ENCODE data around the gene CWF19L2. TPM values are rescaled to one million over a fixed set of nuclear protein-coding genes. Genes with fewer than 3 reads are reported as not detected.
A peak's percentile ranks its signal among the peaks of the same experiment; 100 is the strongest.

Gene CWF19L2
- total RNA-seq, 1 experiment from 2014 or later, result 8.6 TPM

DNA sequence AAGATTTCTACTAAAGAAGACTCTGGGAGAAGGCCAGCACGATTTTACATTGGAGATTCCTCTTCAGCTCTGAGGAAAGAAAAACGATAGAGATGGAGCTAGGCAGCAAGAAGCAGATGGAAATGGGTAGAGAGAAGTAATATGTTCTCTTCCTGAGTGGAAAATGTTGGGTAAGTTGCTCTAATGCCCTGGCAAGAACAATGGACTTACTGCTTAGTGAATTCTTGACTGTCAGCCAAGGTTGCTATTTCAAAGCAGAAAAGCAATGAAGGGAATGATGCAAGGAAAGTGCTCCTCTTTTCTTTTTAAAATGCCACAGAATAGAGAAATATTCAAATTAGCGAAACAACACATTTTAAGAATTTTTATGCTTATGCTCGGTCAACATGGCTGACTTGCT is 38.4 kb upstream of the CWF19L2 start:
- POLR2A ChIA-PET (ENCODE audit: unreplicated experiment), result no interaction called here
- H3F3A ChIP-seq (ENCODE audit: low read length, unreplicated experiment), result no peaks in the 10 kb centered on the region
- no peak overlapping the region for H3K4me2 ChIP-seq (ENCODE audit: low read length)
- no peaks in the 10 kb centered on the region for H4K20me1 ChIP-seq (ENCODE audit: low read length)
- intact Hi-C loops (cut with micrococcal nuclease), result no loop called here
- no TSS peak for BruUV-seq (replicated peaks)
- no peak overlapping the region for H3K9ac ChIP-seq (ENCODE audit: low read length)
- TF ChIP-seq CTCF (conservative IDR thresholded peaks at IDR 0.05; ENCODE audit: low read depth, low read length), result no peak
- TF ChIP-seq EZH2 (IDR thresholded peaks at IDR 0.05; ENCODE audit: low read length, unreplicated experiment), result no peak
- no peak for TF ChIP-seq EZH2phosphoT487 (IDR thresholded peaks at IDR 0.05; ENCODE audit: borderline replicate concordance, low read length)
- no peaks in the 10 kb centered on the region for H3K9me2 ChIP-seq (replicated peaks; ENCODE audit: low read length)
- H3K9me3 ChIP-seq (ENCODE audit: low read length), result no peaks in the 10 kb centered on the region
- no peaks in the 10 kb centered on the region for H3K36me3 ChIP-seq (ENCODE audit: low read depth, low read length)
- H3K4me1 ChIP-seq (ENCODE audit: insufficient read depth, low read length), result peaks cover 17% of the 10 kb centered on the region
- DNase-seq (peak; percentile 10), ATAC-seq (no peak)
- no peak overlapping the region for H2AFZ ChIP-seq (ENCODE audit: low read length)
- no peaks in the 10 kb centered on the region for H3K79me2 ChIP-seq (ENCODE audit: low read length)
- CTCF ChIA-PET, result no interaction called here
- H3K27ac ChIP-seq (ENCODE audit: low read length), result no peak overlapping the region
- no peak overlapping the region for H3K4me3 ChIP-seq (ENCODE audit: low read length)
- H3K27me3 ChIP-seq (ENCODE audit: low read length), result no peaks in the 10 kb centered on the region

GRCh38 chr11:107494055-107494454 is 36.4 kb upstream of the CWF19L2 start:
- no peak overlapping the region for H3K4me2 ChIP-seq (ENCODE audit: low read length)
- H3K79me2 ChIP-seq (ENCODE audit: low read length), result no peaks in the 10 kb centered on the region
- no peaks in the 10 kb centered on the region for H4K20me1 ChIP-seq (ENCODE audit: low read length)
- POLR2A ChIA-PET (ENCODE audit: unreplicated experiment), result no interaction called here
- DNase-seq (no peak), ATAC-seq (no peak)
- no peak overlapping the region for H2AFZ ChIP-seq (ENCODE audit: low read length)
- H3F3A ChIP-seq (ENCODE audit: low read length, unreplicated experiment), result no peaks in the 10 kb centered on the region
- H3K9me2 ChIP-seq (replicated peaks; ENCODE audit: low read length), result no peaks in the 10 kb centered on the region
- BruUV-seq (replicated peaks), result no TSS peak
- no peak overlapping the region for H3K4me3 ChIP-seq (ENCODE audit: low read length)
- CTCF ChIA-PET, result no interaction called here
- no peak overlapping the region for H3K27ac ChIP-seq (ENCODE audit: low read length)
- H3K4me1 ChIP-seq (ENCODE audit: insufficient read depth, low read length), result peaks cover 17% of the 10 kb centered on the region
- no peaks in the 10 kb centered on the region for H3K27me3 ChIP-seq (ENCODE audit: low read length)
- intact Hi-C loops (cut with micrococcal nuclease), result no loop called here
- H3K9ac ChIP-seq (ENCODE audit: low read length), result no peak overlapping the region
- no peak for TF ChIP-seq EZH2 (IDR thresholded peaks at IDR 0.05; ENCODE audit: low read length, unreplicated experiment)
- TF ChIP-seq EZH2phosphoT487 (IDR thresholded peaks at IDR 0.05; ENCODE audit: borderline replicate concordance, low read length), result no peak
- TF ChIP-seq CTCF (conservative IDR thresholded peaks at IDR 0.05; ENCODE audit: low read depth, low read length), result no peak
- H3K9me3 ChIP-seq (ENCODE audit: low read length), result no peaks in the 10 kb centered on the region
- H3K36me3 ChIP-seq (ENCODE audit: low read depth, low read length), result no peaks in the 10 kb centered on the region

DNA sequence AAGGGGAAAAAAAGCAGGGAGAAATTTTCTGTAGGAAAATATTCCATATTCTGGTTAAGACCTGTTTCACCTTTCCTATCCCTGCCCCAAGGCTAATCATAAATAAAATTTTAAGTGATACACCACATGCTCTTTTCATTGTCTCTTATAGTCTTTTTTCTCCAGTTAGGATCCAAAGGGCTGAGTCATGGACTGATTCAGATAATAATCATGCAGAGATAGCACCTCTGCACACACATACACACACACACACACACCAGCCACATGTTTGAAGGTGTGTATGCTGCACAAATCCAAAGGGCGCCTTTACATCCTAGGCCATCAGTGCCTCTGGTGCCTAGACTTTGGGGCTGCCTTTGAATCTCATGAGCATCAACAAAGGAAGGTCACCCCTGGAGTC is 35.5 kb upstream of the CWF19L2 start:
- no peak overlapping the region for H3K4me3 ChIP-seq (ENCODE audit: low read length)
- intact Hi-C loops (cut with micrococcal nuclease), result loop anchor here (1.0 kb wide), 1 partner anchor 36 kb away; the partner anchor contains the start of gene CWF19L2

More for the DNA sequence above, 35.5 kb upstream of the CWF19L2 start:
- H4K20me1 ChIP-seq (ENCODE audit: low read length), result no peaks in the 10 kb centered on the region
- no peak overlapping the region for H3K9ac ChIP-seq (ENCODE audit: low read length)
- no peak overlapping the region for H2AFZ ChIP-seq (ENCODE audit: low read length)
- peak overlapping the region; percentile 26 for H3K4me2 ChIP-seq (ENCODE audit: low read length)
- no peak for TF ChIP-seq CTCF (conservative IDR thresholded peaks at IDR 0.05; ENCODE audit: low read depth, low read length)
- no peak for TF ChIP-seq EZH2phosphoT487 (IDR thresholded peaks at IDR 0.05; ENCODE audit: borderline replicate concordance, low read length)
- TF ChIP-seq EZH2 (IDR thresholded peaks at IDR 0.05; ENCODE audit: low read length, unreplicated experiment), result no peak
- H3K9me2 ChIP-seq (replicated peaks; ENCODE audit: low read length), result no peaks in the 10 kb centered on the region
- DNase-seq (peak; percentile 97), ATAC-seq (peak; percentile 96)
- no TSS peak for BruUV-seq (replicated peaks)
- ChIA-PET POLR2A (ENCODE audit: unreplicated experiment) (no interaction called here), CTCF (no interaction called here)
- no peaks in the 10 kb centered on the region for H3K79me2 ChIP-seq (ENCODE audit: low read length)
- no peaks in the 10 kb centered on the region for H3K9me3 ChIP-seq (ENCODE audit: low read length)
- H3K4me1 ChIP-seq (ENCODE audit: insufficient read depth, low read length), result peaks cover 17% of the 10 kb centered on the region
- 0 out of 2 replicates have a peak overlapping the region, but pooled peaks have one; percentile 0 for H3K27ac ChIP-seq (ENCODE audit: low read length)
- no peaks in the 10 kb centered on the region for H3K36me3 ChIP-seq (ENCODE audit: low read depth, low read length)
- H3F3A ChIP-seq (ENCODE audit: low read length, unreplicated experiment), result no peaks in the 10 kb centered on the region
- H3K27me3 ChIP-seq (ENCODE audit: low read length), result no peaks in the 10 kb centered on the region

All from PC-3 (cell line).